ENCODE results near the gene DCAF4.
"Not testable (repeated sequence)": the region's sequence is repeated elsewhere in the genome, so short reads cannot be mapped to it uniquely, and the experiment has no call there.

DCAF4 gene

GRCh38 chr14:72941286-72941985 is 15.2 kb downstream of the DCAF4 start:
- DNase-seq = no peak

GRCh38 chr14:72942934-72943333 is 16.7 kb downstream of the DCAF4 start:
- no peak for DNase-seq

DNA sequence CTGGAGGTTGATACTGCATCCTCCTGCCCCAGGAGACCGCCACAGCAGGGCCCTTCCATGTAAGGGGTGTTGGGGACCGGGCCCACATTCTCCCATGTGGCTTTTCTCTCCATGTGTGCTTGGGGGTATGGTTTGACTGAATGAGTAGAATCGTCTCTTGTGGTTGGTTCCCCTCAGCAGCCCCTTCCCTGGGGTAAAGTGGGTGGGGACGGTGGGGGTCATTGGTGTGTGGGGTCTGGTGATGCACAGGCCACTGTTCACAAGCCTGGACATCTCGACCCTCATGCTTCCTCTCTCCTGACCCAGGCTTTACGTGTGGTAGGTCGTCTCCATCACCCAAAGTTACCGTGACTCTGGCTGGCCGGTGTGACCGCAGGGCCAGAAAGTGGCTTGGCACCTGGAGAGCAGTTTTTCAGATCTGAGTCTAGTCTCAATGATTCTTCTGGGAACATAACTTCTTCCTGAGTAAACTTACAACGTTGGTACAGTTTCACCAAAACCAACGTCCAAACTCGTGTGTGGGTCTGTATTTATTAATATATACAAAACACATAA is 17.7 kb downstream of the DCAF4 start:
- DNase-seq = no peak

DNA sequence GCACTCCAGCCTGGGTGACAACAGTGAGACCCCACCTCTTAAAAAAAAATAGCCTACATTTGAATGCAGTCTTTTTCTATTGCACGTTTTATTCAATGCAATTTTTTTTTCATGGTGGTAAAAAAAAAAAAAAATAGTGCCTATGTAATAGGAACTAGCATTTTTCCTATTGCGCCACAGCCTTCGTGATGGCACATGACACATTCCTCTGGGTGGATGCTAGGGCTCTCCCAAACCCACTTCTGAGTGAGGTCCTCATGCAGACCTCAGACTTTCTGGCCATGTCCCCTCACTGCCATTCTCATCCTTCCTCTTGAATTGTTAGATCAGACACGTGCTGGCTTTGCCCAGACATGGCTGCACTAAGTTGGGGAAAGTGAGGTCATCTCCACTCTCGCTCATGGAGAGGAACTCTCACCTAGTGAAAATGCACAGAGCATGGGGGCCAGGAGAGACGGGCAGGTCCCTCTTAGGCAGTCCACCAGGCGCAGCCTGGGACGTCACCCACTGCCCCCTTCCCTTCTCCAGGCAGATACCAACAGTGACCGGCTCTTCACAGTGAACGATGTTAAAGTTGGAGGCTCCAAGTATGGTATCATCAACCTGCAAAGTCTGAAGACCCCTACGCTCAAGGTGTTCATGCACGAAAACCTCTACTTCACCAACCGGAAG is 19.2 kb downstream of the DCAF4 start:
- no peak for DNase-seq

DNA sequence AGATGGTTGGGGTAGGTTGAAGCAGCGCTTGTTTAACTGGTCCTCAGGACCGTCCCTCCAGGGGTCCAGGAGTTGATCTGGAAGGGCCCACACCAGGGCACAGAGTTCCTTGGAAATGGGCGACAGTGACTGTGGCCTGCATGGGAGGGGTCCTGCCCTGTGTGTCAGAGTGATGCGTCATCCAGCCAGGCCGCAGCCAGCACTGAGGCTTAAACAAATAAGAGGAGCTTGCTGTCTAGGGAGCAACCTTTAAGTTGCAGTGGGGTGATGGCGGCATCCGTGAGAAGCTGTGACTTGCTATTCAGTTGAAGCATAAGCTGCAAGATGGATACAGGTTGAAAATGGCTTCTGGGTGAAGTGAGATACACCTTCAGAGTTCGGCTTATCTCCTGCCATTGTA is 20.2 kb downstream of the DCAF4 start:
- no peak for DNase-seq

DNA sequence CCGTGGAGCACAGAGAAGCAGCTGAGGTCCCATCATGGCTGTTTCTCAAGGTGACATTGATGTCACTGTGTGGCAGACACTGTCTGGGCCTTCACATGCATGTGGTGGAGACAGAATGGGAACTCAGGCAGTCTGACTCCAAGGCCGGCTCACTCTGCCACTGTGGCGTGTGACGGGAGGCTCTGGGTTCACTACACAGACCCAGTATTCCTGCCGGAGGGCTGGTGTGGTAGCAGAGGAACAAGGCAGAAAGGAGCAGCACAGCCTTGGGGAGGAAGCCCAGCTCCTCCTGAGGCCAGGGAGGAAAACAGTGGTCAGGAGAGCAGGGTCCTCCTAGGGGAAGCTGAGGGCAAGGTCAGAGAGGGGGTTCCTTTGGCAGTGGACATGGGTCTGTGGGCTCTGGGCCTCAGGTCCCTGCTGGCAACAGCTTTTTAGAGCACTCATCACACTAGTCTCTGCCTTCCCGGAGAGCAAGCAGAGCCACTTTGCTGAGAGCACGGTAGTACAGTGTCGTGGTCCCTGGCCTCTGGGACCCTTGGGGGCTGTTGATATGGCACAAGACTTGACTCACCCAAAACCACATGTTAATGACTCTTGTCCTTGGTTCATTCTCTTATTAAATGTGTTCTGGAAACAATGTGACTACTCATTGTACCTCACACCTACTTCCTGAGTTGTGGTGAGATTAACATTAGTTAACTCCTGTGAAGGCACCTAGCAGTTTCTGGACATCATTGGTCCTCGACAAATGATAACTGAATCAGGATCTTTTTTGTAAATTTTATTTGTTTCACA is 21.3 kb downstream of the DCAF4 start:
- DNase-seq = no peak

DNA sequence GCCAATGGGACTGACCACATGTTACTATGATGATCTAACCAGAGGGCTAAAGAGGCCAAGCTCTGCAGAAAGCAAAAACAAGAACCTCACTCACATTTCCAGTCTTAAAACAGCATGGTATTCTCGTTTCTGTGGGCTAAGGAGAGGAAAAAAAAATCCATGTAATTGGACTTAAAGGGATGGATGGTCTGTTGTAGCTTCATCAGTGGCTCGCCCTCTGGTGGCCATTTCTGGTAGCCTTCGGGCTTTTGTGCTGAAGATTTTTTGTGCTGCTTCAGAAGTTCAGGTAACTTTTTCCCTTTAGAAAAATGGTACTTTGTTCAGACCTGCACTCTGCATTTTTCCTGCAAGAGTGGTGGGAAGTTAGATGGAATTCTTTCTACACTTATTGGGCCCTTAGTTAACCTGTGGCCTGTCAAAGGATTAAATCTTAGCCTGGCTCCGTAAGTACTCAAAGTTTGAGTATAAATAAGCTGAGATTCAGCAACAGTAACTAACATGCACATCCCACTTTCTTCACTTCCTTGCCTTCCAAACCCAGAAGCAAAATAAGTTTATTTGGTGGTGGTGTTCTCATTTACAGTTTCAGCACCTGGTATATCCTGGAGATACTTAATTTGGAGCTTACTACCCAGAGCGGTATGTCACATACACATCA is 22.3 kb downstream of the DCAF4 start:
- peak; percentile 85 for DNase-seq

GRCh38 chr14:72952171-72952570 is 25.9 kb downstream of the DCAF4 start:
- DNase-seq = no peak

DNA sequence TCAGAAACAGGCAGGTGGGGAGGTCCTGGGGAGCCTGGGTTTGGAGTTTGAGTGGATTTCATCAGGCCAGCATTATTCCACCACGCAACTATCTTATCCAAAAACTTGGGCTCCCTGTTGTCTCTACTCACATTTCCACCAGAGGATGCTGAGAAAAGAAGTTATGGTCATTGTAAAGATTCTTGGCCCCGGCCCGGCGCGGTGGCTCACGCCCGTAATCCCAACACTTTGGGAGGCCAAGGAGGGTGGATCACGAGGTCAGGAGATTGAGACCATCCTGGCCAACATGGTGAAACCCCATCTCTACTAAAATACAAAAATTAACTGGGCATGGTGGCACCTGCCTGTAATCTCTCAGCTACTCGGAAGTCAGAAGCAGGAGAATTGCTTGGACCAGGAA is 30.5 kb downstream of the DCAF4 start:
- not testable (repeated sequence) for DNase-seq

DNA sequence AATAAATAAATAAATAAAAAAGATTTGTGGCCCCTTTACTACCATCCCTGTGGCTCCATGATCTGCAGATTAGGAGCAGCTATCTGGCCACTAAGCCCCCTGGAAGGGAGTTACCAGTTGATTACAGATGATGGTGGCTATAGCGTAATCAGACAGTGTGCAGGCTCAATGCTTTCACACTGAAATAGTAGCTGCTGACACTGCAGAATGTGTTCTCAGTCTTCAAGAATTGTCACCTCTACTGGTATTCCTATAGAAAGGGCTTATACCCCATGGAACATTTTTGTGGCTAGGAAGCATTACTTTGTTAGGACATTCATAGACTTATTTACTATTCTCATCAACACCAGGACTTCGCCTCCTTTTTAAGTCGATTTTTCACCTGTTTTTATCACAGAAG is 30.9 kb downstream of the DCAF4 start:
- no peak for DNase-seq

- no peak for DNase-seq
Observed at GRCh38 chr14:72958548-72958947, 32.3 kb downstream of the DCAF4 start.

DNA sequence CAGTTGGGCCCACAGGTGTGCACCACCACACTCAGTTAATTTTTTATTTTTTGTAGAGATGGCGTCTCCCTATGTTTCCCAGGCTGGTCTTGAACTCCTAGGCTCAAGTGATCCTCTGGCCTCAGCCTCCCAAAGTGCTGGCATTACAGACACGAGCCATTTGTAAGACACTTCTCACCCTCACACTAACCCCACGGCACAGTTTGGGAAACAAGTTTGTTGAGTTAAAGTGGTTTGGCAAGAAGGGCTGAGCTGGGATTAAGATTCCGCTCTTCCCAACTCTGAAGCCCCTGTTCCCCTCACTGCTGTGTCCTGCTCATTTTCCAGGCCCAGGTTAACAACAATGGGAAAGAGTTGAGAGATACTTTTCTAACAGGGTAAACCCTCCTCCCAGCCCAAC is 34.8 kb downstream of the DCAF4 start:
- DNase-seq = not testable (repeated sequence)

GRCh38 chr14:72961579-72962335 is 35.5 kb downstream of the DCAF4 start:
- DNase-seq = no peak

DNA sequence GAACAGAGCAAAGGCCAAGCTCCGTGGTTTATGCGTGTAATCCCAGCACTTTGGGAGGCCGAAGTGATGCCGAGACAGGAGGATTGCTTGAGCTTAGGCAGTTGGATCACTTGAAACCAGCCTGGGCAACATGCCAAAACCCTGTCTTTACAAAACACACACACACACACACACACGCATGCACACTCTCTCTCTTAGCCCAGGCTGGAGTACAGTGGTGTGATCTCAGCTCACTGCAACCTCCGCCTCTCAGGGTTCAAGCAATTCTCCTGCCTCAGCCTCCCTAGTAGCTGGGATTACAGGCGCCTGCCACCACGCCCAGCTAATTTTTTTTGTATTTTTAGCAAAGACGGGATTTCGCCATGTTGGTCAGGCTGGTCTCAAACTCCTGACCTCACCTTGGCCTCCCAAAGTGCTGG is 36.1 kb downstream of the DCAF4 start:
- DNase-seq = not testable (repeated sequence)

- DNase-seq = no peak
Observed at GRCh38 chr14:72962829-72963312, 36.6 kb downstream of the DCAF4 start.

- DNase-seq = no peak
Observed at GRCh38 chr14:72965249-72965648, 39.0 kb downstream of the DCAF4 start.

DNA sequence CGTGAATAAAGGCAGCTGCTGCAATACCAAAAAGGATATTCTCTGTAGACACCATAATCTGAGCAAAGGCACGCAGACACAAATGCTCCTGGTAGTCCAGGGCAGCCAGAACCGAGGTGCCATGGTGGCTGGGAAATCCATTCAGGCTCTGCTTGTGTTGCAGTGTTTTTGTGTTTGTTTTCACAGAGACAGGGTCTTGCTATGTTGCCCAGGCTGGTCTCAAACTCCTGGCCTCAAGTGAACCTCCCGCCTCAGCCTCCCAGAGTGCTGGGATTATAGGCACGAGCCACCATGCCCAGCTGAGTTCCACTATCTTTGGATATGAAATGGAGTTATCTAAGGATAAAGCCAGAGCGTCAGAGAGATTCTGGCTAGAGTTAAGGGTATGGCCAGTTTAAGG is 39.8 kb downstream of the DCAF4 start:
- DNase-seq = no peak

GRCh38 chr14:72968316-72968715 is 42.1 kb downstream of the DCAF4 start:
- no peak for DNase-seq

DNA sequence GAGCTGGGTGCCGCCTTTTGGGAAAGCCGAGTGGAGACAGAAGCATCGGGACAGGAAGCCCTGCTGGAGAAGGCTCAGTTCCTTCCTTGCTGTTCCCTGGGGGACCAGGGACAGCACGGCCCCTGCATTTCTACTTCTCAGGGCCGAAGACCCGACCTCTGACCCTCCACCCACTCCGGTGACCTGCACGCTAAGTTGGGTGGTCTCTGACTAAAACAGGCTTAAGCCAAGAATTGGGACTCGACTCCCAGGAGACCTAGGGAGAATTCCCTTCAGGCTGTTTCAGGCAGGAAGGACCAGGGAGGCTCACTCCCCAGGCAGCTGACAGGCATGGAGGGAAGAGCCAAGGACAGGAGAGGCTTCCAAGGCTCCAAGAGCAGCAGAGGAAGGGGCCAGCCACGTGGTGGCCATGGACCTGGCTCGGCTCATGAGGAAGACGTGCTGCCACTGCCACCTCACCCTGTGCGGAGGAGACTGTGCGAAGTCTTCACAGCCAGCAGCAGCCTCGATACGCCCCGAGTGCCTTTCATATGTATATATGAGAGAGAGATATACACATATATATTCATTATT is 43.9 kb downstream of the DCAF4 start:
- DNase-seq = no peak

DNA sequence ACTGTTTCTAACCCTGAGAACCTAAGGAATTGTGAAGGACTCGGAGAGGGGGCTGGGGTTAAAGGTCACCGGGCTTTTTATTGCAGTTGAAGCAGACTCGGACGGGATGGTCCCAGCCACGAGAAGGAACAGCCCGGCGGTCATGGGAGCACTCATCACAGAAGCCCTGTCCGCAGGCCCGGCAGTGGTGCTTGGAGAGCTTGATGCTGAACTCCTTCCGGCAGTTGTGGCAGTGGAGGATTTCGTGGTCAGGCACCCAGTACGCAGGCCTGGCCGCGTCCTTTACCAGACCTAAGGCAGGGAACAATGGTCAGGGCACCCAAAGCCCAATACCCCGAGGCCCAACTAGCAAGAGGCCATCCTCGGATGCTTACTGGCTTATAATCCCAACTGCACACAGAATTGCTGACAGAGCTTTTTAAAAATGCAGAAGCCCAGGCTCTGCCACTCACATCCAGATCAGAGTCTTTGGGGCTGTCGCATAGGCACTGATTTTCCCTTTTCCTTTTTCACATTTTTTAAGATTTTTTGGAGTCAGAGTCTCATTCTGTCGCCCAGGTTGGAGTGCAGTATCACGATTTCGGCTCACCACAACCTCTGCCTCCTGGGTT is 44.7 kb downstream of the DCAF4 start:
- DNase-seq = no peak

DNA sequence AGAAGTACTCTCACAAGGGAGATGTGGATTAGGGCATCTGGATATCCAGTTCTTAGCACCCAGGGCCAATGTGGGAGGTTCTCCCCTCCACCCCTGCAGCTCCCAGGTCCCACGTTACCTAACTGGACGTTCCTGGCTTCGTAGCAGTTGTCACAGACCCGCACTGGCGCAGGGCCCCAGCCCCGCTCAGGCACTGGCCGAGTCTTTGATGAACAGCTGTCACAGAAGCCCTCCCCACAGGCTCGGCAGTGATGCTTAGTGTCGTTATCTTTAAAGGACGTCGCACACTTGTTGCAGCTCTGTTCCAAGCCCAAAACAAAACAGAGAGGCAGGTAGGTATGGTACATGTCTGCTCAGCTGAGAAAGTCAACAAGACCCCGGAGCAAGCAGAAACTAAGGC is 48.4 kb downstream of the DCAF4 start:
- no peak for DNase-seq
